NCI-H1092 (cell line): ENCODE results near the gene NUDT14.
A peak's percentile ranks its signal among the peaks of the same experiment; 100 is the strongest.

Experiments
- DNase-seq: peaks from one replicate; lab custom pipeline; 2025; lab: John Stamatoyannopoulos, UW

The NUDT14 gene

GRCh38 chr14:105176513-105176912, 4.6 kb downstream of the NUDT14 start:
- no peak for DNase-seq

GRCh38 chr14:105173901-105174894, 6.9 kb downstream of the NUDT14 start:
- DNase-seq: no peak

GRCh38 chr14:105173145-105173544, 8.0 kb downstream of the NUDT14 start:
- no peak for DNase-seq

GRCh38 chr14:105172476-105172875, 8.6 kb downstream of the NUDT14 start:
- DNase-seq: no peak

DNA sequence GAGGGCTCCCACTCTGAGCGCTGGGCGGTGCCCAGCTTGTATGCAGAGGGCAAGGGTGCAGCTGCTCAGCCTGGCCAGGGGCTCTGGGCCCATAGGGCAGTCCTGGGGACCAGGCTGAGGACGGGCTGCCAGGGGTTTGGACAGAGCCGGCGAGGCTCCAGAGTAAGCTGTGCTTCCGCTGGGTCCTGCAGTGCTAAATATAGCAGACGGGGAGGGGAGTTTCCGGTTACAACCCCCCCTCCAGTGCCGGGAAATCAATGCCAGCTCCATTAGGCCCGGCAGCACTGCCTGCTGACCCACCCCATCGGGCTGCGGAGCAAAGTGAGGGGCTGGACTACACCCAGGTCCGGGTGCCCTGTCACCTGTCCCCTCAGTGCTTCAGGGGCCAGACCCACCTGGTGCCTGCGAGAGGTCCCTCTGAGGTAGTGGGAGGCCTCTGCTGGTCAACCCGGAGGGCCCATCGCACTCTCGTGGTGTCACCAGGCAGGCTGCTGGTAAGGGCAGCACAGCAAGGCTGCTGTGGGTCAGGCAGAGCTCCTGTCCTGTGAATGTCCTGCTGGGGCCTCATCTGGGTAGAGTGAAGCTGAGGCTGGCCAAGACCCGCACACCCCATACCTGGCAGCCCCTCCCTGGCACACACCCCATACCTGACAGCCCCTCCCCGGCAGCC, 10.0 kb downstream of the NUDT14 start:
- no peak for DNase-seq

DNA sequence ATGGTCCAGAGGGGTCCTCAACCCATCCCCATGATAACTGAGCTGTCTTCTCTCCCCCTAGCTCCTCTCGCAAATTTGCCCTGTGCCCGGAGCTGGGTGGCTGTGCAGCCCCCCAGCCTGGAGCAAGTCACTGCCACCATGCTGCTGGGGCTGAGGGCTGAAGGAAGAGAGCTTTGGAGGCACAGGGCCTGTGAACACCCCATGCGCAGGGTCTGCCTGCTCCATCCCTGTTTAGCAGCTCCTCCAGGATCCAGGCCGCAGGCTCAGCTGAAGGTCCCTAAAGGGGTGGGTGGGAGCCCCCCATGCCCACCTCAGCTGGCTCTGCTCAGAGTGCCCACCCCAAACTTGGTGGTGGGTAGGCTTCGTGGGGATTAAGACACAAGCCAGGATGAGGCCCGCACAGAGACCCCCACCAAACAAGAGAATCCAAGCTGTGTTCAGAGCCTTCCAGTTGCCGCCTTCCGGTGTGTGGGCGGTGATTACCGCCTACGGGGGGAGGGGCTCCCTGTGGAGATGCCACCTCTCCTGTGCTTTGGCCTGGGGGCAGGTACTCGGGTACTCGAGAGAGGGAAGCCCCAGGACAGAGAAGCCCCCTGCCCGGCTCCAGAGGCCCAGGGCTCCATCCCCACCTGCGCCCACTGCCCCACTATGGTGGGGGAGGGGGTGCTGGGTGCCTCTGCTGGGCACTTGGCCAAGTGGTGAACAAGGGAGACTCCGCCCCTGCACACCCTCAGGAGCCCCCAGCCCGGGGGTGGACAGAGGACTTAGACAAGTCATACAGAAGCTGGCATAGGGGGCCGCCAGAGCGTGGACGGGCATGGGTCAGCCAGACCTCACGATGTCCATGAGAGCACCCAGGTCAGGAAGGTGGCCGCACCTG, 11.1 kb downstream of the NUDT14 start:
- no peak for DNase-seq

- no peak for DNase-seq
Measured at GRCh38 chr14:105168979-105169507, 12.1 kb downstream of the NUDT14 start.

DNA sequence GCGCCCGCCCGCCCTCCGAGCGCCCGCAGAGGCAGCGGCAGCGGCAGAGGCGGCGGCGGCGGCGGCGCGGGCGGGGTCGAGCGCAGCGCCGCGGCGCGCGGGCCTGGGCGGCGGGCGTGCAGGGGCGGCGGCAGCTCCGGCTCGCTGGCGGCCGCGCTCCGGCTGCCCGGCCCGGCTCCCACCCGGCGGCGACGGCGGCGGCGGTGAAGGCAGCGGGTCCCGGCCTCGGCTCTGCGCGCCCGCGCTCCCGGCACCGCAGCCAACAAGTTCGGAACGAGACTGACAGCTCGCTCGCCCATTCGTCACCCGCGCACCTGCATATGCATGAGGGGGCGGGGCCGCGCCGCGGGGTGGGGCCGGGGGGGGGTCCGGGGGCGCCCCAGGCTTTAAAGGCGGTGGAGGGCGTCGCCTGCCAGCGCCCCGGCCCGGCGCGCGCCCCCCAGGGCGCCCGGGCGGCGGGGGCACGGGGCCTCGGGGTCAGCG, 12.6 kb downstream of the NUDT14 start, which contains the start of gene JAG2:
TSS of gene JAG2 (minus strand) at position 281 of the 483 bp plus-strand sequence. CDS start 356 bp downstream, outside the sequence.
- DNase-seq: peak; percentile 31

DNA sequence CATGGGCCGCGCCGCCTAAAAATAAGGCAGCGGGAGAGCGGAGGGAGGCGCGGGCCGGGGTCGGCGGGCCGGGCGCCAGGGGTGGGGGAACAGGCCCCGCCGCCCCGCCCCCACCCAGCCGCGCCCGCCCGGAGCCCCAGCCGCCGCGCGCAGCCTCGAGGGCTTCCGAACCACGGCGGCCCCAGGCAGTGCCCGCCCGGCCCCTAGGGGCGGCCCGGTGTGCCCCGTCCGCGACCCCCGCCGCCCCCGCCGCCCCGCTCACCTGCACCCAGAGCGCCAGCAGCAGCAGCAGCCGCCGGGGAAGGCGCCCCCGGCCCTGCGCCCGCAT, 13.1 kb downstream of the NUDT14 start:
- no peak for DNase-seq

DNA sequence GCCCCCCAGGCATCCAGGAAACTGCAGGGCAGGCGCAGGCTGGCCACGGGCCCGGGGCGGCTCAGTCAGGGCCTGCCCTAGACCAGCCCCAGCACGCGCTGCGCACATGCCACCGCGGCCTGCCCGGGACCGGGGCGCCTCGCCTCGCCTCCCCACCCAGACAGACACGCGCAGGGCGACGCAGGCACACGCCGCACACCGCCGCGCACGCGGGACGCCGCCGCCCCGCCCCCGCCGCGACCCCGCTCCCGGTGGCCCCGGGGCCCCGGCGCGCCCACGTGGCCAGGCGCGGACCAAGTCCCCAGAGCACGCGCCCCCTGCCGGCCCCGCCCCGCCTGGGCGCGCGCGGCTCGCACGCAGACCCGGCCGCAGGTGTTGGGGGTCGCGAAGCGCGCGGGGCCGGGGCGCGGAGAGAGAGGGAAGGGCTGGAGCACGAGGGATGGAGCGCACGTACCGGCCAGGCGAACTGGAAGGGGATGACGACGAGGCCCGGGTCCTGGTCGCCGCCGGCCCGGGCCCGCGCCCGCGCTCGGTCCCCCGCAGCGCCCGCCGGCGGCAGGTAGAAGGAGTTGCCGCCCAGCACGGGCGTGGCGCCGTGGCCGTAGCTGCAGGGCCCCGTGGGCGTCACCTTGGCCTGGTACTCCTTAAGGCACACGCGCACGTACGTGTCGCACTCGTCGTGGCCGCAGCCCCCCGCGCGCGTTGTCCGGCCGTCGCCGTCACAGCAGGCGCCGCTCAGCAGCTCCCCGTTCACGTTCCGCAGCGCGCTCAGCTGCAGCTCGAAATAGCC, 13.6 kb downstream of the NUDT14 start:
- DNase-seq: no peak

DNA sequence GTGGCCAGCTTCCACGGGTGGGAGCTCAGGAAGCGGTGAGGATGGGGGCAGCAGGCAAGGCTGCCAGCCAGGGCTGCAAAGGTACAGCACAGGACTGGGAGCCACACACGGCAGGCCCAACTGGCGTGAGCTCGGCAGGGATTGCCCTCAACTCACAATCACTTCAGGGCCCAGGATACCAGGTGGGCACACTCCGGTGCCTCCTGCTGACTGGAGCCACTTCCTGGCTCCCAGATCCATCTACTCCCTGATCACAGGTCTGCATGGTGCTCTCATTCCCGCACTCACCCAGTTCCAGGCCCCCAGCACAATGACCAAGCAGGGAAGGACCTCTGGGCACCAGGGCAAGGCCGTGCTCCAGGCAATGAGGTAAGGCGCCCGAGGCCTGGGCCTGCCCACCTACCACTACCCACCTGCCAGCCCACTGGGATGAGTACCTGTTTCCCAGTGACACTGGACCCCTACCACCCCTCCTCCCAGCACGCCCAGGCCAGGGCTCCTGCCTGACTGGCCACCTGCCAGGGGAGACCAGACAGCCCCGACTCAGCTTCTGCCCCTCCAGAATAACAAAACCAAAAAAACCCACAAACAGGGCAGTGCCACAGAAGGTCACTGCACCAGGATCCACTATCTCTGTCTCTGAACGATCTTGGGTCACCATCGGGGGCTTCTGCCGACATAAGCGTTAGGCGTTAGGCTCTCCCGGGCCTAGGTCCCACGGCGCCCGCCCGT, 14.4 kb downstream of the NUDT14 start:
- no peak for DNase-seq

DNA sequence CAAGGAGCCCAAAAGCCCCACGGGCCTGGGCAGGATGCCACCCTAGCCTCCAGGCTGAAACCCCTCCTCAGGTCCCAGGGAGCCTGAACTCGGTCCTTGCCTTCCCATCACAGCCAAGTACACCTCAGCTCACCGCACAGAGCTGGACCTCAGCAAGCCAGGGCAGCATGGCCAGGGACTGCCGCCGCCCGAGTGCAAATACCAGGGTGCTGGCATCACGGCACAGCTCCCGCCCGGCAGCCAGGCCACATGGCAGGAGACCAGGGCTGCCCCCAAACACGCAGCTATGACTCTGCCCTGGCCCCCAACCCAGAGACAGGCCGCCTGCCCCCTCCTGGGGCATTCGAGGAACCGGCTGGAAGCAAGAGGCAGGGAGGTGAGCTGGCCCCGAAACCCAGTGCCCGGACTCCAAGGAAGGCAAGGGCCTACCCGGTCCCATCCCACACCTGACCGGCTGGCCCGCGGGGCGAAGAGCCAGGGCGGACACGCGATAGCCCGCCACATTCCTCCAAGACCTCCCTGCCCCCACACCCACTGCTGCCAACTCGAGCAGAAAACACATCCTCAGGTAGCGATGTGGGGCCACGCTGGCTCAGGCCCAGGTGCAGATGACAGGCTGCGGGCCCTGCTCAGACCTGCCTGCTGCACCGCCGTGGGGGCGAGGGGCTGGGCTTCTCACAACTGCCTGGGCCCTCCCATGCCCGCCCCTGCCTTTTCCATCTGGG, 15.2 kb downstream of the NUDT14 start:
- DNase-seq: no peak

DNA sequence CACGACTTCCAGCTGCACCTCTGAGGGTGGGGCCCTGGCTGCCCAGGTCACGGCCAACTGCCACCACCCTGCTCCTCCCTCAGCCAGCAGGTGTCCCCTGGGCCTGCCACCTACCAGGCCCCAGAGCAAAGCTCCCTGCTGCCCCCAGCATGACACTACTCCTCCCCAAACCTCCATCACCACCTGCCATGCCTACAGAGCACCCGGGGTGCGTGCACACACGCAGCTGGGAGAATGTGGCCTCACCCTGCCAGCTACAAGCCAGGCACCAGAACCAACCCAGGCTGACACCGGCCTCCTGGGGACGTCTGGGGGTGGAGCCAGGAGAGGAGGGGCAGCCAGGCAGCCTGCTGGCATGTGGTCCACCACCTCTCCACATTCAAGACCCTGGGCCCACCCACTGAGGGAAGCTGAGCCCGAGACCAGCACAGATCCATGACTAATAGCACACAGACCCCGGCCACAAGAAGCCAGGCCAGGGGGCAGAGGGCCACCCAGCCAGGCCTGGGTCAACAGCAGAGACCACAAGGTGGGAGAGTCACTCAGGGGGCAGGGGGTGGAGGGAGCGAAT, 15.9 kb downstream of the NUDT14 start:
- DNase-seq: no peak

DNA sequence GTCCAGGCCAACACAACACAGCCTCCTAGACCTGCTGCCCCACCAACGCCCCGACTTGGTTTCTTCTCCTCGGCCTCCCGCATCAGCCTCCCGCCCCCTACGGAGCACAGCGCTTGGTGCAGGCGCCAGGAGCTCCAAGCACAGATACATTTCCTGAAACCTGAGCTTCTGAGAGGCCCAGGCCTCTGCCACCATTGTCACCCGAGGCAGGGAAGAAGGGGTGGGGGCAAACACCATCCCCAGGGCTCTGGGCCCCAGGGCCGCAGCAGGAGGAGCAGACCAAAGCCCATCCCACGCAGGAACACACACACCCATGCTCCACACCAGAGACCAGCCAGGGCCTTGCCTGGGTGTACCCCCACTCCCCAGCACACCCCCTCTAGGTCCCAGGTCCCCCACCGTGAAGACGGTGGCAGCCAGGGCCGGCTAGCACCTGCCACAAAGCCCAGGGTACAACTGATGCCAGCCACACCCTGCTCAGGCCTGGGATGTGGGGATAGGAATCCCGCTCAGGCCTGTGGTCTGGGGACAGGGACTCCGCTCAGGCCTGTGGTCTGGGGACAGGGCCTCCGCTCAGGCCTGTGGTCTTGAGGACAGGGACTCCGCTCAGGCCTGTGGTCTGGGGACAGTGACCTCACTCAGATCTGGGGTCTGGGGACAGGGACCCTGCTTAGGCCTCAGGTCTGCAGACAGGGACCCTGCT, 17.9 kb downstream of the NUDT14 start:
- DNase-seq: no peak

DNA sequence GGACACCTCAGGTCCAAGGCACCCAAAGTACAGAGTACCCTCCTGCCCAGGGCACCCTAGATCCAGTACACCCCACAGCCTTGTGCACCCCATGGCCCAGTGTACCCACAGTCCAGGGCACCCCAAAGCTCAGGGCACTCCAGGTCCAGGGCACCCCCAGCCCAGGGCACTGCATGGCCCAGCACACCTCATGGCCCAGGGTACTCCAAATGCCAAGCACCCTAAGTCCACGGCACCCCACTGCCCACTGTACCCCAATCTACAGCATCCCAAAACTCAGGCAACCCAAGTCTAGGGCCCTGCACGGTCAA, 18.5 kb downstream of the NUDT14 start:
- no peak for DNase-seq

GRCh38 chr14:105161964-105162668, 19.0 kb downstream of the NUDT14 start:
- no peak for DNase-seq

DNA sequence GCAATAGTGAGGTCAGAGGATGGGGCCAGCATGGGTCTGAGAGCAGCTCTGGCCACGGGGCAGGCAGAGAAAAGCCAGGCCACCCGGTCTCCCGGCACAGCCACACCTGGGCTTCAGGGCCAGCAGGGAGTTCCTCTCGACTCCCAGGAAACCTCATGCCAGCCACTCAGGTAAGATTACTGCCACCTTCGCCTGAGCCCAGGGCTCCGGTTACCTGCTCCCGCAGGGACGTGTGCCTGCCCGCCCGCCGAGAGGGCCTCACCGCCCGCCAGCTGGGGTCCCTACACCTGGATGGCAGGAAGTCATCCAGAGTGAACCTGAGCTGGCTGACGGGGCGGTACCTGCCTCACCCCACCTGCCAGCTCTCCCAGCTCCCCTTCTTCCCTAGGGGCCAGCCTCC, 19.8 kb downstream of the NUDT14 start:
- no peak for DNase-seq

- no peak for DNase-seq
Measured at GRCh38 chr14:105160776-105161175, 20.3 kb downstream of the NUDT14 start.
